HG02938 (cell line): ENCODE results near the gene RNF157.
"Not testable (repeated sequence)": the region's sequence is repeated elsewhere in the genome, so short reads cannot be mapped to it uniquely, and the experiment has no call there.

Experiments used
- ATAC-seq: cut with Tn5 transposase; IDR thresholded peaks from one replicate; pipeline ENCODE4 v1.9.1; 2021; ENCODE audit warnings: mild to moderate bottlenecking, moderate library complexity; ENCODE audit not compliant: unreplicated experiment

RNF157 gene

GRCh38 chr17:76270770-76271668 lies 30.7 kb upstream of the RNF157 start:
- ATAC-seq: no peak

GRCh38 chr17:76270127-76270592 lies 29.9 kb upstream of the RNF157 start:
- ATAC-seq: no peak

DNA sequence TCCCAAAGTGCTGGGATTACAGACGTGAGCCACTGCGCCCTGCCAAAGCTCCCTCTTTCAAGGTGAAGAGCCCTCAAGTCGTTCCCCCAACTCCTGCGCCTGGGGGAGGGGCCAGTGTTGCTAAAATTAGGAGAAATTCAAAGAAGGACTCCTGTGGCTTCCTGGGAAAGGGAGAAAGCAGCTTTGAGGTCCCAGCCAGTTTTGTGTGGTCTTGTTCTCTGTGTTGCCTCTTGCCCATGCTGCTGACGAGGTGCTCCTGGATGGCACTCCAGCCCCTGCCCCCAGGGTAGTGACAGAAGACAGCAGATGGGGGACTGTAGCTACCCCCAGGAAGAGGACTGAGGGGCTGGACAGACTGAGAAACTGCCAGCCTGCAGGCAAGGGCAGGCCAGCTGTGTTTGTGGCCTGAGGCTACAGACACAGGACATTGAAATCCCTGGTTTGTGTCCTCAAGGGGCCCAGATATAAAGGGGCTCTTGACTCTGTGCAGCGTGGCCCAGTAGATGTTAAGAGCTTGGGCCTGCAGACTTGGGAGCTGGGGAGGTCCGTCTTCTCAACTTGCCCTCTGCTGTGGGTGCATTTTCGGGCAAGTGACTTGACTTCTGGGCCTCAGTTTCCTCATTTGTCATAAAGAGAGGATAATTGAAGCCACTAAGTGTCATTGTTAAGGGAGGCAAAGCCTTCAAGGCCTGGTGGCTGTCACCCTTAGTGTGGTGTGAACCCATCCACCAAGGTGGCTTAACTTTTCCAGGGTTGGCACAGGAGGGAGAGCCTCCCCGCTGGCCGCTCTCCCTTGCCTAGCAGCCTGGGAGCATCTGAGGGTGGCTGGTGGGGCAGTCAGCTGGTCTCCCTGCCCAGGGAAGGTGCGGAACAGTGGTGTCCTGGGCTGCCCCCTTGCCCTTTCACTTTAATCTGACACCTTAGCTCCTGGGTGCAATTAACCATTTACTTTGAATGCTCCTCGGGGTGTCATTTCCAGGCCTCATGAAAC lies 29.0 kb upstream of the RNF157 start:
- no peak for ATAC-seq

GRCh38 chr17:76268015-76268749 lies 27.9 kb upstream of the RNF157 start:
- ATAC-seq: no peak

DNA sequence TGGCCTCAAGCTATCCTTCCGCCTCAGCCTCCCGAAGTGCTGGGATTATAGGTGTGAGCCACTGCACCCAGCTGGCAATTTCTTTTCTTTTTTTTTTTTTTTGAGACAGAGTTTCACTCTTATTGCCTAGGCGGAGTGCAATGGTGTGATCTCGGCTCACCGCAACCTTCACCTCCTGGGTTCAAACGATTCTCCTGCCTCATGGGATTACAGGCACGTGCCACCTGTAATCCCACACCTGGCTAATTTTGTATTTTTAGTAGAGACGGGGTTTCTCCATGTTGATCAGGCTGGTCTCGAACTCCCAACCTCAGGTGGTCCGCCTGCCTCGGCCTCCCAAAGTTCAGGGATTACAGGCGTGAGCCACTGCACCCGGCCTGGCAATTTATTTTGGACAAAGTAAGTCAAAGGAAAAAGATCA lies 27.3 kb upstream of the RNF157 start:
- ATAC-seq: not testable (repeated sequence)

DNA sequence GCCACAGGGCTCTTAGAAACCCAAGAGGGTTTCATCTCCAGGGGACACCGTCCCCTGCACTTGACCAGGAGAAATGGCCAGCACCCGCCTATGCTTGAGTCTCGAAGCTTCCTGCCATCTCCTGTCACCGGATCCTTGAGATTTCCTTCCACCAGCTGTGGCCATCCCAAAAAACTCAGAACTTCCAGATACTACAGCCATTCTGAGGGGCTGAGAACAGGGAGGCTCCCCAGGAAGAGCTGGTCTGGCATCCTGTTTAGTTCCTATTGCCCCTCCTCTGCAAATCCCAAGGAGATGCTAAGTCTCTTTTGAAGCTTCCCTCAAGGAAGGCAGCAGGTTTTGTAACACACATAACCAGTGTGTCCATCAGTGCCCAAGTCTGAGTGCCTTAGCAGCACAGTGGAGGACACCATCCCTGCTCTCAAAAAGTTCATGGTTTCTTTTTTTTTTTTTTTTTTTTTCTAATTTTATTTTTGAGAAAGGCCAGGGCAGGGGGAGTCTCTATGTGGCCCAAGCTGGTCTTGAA lies 26.8 kb upstream of the RNF157 start:
- no peak for ATAC-seq

DNA sequence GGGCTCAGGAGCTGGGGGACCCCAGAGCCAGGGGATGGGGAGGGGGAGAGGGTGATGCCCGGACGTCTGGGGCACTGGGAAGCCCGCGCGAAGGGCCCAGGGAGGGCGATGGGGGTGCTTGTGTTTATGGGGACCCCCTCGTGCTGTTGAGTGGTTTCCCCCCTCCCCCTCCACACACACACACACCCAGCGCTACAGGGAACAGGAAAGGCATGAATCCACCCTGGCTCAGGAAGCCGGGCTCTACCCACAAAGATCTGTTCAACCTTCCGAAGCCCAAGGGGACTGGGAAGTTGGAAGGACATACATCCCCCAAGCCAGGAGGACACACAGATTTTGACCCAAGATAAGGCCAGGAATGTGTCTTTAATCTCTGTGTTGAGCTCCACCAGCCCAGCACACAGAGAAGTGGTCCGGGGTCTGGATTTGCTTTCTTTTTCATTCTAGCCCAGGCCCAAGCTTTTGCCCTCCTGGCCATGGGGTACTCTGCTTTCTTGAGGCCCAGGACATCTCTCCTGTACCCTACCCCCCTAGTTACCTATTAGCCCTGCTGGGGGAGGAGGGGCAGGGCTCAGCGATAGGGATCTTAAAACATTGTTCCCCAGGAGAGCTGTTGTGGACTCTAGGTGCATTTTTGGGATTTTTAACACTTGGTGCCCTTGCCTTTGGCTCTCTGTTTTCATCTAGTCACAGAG lies 26.1 kb upstream of the RNF157 start:
- ATAC-seq: no peak

- no peak for ATAC-seq
Observed at GRCh38 chr17:76265624-76266243, 25.4 kb upstream of the RNF157 start.

GRCh38 chr17:76264755-76265623 lies 24.7 kb upstream of the RNF157 start, which contains the start of gene UBALD2:
Gene UBALD2, plus strand, starts transcription at chr17:76265348. Its CDS starts 158 bp downstream, at chr17:76265506.
- peak; percentile 73 for ATAC-seq

DNA sequence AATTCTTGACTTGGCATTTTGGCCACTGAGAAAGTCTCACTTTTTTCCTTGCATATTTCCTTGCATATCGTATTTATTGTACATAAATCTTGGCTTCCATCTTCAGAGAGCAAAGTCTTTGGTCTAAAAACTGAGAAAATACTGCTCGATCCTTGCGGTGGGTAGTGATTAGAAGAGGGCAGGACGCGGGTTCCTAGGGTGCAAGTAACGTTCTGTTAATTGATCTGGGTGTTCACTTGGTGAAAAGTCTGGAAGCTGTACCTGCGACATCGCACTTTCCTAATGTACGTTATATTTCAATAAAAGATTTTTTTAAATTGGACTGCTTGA lies 24.1 kb upstream of the RNF157 start:
- ATAC-seq: no peak

DNA sequence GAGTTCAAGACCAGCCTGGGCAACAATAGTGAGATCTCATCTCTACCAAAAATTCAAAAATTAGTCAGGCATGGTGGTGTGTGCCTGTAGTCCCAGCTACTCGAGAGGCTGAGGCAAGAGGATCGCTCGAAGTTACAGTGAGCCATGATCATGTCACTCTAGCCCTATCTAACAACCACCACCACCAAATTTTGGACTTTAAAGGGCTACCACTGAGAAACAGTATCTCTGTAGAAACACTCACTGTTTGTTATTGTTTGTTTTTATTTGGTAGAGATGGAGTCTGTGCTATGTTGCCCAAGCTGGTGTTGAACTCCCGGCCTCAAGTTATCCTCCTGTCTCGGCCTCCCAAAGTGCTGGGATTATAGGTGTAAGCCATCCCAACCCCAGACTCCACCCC lies 23.6 kb upstream of the RNF157 start:
- ATAC-seq: no peak

DNA sequence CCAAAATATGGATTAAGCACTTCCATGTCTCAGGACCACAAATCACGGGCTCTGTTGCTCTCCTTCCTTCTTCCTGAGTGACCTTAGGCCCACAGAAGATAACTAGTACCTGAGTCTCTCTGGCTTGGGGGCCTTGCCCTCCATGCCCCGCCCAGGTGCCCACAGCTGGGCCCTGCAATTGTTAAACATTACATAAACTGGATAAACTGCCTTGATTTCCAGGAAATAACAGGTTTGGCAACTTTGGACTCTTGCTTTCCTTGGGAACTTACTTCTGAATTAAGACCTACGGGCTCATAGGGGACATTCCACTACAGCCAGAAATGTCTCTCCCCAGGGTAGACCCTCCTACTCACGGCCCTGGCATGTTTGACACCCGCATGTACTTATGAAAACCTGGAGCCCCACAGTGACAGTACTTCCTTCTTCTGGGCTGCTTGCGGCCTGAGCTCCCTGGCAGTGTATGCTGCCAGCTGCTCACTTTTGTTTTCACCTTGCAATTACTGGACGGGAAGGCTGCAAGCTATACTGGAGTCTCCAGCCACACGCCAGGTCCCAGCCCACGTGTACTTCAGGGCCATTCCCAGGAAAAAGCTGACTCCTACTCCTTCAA lies 22.5 kb upstream of the RNF157 start:
- no peak for ATAC-seq

DNA sequence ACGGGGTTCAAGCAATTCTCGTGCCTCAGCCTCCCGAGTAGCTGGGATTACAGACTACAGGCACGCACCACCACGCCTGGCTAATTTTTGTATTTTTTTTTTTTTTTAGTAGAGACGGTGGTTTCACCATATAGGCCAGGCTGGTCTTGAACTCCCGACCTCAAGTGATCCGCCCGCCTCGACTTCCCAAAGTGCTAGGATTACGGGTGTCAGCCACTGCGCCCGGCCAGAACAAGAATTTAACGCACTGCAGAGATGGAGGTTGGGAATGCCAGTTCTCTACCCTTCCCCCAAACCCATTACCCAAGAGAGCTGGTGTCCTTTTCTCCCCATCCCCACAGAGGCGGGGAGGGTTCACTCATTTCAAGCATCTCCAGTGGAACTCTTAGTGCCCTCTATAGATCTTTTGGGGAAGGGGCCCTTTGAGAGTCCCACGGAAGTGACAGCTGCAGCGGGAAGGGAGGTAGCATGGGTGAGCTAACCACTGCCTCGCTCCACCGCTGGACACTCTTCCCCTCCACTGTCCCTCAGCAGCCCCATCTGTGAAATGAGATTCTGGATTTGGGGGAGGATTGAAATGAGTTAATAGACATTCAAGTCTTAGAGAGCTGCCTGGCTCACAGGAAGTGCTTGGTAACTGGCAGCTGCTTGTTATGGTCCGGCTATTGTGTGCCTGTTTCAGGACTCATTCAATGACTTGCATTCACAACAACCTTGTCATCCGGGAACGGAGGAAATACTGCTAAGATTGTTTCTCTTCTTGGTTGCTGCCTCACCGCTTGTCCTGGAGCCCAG lies 21.3 kb upstream of the RNF157 start:
- ATAC-seq: no peak

GRCh38 chr17:76260669-76261068 lies 20.4 kb upstream of the RNF157 start:
- no peak for ATAC-seq

GRCh38 chr17:76260220-76260619 lies 19.9 kb upstream of the RNF157 start:
- no peak for ATAC-seq

GRCh38 chr17:76256430-76257050 lies 16.2 kb upstream of the RNF157 start:
- ATAC-seq: not testable (repeated sequence)
